ENCODE results near the gene JTB.
"Not testable (repeated sequence)": the region's sequence is repeated elsewhere in the genome, so short reads cannot be mapped to it uniquely, and the experiment has no call there.

JTB gene

DNA sequence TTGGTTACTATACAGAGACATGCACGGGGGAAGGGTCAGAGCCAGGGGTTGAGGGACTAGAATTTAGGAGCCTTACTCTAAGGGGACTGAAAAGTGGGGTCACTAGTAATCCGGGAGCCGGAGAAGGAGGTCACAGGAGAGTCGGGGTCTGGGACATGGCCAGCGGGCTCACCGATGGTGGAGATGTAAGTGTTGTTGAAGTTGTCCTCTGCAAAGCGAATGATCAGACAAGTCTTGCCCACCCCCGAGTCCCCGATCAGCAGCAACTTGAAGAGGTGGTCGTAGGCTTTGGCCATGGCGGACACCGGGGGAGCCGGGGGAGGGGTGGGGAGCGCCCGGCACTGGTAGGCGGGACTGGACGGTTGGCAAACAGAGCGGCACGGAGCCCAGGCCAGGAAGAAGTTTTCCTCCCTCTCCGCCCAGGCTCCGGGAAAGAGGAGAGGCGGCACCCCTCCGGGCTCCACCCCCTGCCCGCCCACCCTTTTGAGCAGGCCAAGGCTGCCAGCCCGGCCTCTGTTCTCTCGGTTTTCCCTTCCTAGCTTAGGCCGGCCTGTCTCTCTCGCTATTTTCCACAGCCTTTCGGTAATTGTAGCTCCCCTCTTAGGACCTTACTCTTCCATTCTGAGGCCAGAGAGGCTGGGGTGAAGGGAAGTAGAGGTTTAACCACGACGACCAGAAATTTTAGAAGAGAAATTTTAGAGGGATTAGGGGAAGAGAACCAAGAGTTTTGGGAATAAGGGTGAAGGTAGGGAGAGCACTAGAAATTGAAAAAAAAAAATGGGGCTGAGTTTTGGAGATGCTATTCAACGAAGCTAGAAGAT, 8.7 kb upstream of the JTB start, which contains the start of gene RAB13:
TSS of gene RAB13 (minus strand) at position 399 of the 821 bp plus-strand sequence. CDS start at position 296, 103 bp downstream.
- H3K9ac ChIP-seq: no peak within 1 kb of the TSS
- peaks cover under 1% of the 10 kb centered on the region for H3K36me3 ChIP-seq (ENCODE audit: control insufficient read depth, insufficient read depth, low read length)
- peak within 1 kb of the TSS; percentile 90 for H2AFZ ChIP-seq
- H3K4me2 ChIP-seq (ENCODE audit: low read length): peak within 1 kb of the TSS; percentile 95
- TF ChIP-seq, protein P1, sequence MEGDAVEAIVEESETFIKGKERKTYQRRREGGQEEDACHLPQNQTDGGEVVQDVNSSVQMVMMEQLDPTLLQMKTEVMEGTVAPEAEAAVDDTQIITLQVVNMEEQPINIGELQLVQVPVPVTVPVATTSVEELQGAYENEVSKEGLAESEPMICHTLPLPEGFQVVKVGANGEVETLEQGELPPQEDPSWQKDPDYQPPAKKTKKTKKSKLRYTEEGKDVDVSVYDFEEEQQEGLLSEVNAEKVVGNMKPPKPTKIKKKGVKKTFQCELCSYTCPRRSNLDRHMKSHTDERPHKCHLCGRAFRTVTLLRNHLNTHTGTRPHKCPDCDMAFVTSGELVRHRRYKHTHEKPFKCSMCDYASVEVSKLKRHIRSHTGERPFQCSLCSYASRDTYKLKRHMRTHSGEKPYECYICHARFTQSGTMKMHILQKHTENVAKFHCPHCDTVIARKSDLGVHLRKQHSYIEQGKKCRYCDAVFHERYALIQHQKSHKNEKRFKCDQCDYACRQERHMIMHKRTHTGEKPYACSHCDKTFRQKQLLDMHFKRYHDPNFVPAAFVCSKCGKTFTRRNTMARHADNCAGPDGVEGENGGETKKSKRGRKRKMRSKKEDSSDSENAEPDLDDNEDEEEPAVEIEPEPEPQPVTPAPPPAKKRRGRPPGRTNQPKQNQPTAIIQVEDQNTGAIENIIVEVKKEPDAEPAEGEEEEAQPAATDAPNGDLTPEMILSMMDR (IDR thresholded peaks at IDR 0.05): no peak
- H3K9me3 ChIP-seq (ENCODE audit: control insufficient read depth, low read length): no peaks in the 10 kb centered on the region
- peaks cover 3% of the 10 kb centered on the region for H3K79me2 ChIP-seq
- peak within 1 kb of the TSS; percentile 83 for H3K27ac ChIP-seq
- H3K27me3 ChIP-seq (ENCODE audit: control insufficient read depth, insufficient read depth, low read length): no peaks in the 10 kb centered on the region
- no peaks in the 10 kb centered on the region for H3K4me1 ChIP-seq
- H3K4me3 ChIP-seq (ENCODE audit: low read depth, low read length): peak within 1 kb of the TSS; percentile 61

DNA sequence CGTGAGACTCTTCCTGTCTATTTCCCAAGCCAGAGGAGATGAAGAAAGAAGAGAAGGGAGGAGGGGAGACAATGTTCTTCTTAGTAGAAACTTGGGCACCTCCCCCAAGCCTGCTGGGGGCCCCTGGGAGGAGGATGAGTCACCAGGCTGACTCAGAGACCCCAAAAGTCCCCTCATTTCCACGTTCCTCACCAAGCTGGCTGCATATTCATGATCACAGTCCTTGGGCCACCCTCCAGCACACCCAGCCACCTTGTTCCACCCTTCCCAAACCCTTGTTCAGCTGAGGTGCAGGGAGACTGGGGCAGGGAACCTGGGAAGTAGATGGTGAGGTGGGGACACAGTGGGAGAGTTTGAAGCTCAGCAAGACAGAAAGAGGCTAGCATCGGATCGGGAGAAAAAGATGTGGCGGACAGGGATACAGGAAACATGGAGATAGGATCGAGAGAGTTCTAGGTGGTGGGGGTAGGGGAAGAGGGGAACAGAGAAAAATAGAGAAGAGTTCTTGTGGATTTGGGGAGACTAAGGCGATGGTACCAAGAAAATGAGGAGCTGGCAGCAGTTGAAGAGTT, 8.0 kb upstream of the JTB start:
- Histone ChIP-seq H2AFZ (peak overlapping the region; percentile 73), H3K27me3 (ENCODE audit: control insufficient read depth, insufficient read depth, low read length) (no peaks in the 10 kb centered on the region), H3K4me2 (ENCODE audit: low read length) (peak overlapping the region; percentile 88), H3K4me3 (ENCODE audit: low read depth, low read length) (peak overlapping the region; percentile 61), H3K9ac (no peak overlapping the region), H3K79me2 (no peaks in the 10 kb centered on the region), H3K4me1 (no peaks in the 10 kb centered on the region), H3K36me3 (ENCODE audit: control insufficient read depth, insufficient read depth, low read length) (no peaks in the 10 kb centered on the region), H3K27ac (peak overlapping the region; percentile 83), H3K9me3 (ENCODE audit: control insufficient read depth, low read length) (no peaks in the 10 kb centered on the region)
- TF ChIP-seq, protein P1 (IDR thresholded peaks at IDR 0.05): no peak

DNA sequence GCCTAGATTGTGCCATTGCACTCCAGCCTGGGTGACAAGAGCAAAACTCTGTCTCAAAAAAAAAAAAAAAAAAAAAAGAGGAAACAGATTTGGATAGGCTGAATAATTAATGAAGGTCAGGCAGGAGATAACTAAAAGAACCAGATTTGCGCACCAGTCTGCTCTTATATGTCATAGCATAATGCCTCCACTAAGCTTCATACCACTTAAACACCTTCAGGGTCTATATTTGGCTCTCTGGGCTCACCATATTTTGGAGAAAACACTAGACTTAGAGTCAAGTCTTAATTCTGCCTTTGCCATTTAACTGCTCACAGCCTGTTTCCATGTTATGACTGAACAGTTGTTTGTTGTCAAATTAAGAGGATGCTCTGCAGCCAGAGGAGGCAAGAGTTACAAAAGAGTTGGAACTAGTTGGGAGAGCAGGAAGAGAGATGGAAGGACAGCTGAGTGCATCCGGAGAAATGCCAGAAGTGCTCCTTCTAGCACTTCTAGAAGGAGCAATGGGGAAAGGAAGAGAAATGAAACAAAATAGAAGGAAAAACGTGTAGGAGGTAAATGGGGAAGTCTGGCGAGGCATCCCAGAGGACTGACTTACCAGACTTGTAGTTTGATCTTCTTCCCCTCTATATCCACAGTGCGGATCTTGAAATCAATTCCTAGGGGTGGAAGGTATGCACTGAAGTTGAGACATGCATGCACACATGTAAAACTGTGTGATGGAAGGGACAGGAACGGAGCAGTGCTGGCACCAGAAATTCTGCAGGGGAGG, 6.8 kb upstream of the JTB start:
- H3K27me3 ChIP-seq (ENCODE audit: control insufficient read depth, insufficient read depth, low read length): no peaks in the 10 kb centered on the region
- no peak overlapping the region for H3K4me3 ChIP-seq (ENCODE audit: low read depth, low read length)
- no peak overlapping the region for H2AFZ ChIP-seq
- H3K27ac ChIP-seq: no peak overlapping the region
- no peak overlapping the region for H3K9ac ChIP-seq
- no peaks in the 10 kb centered on the region for H3K4me1 ChIP-seq
- TF ChIP-seq, protein P1 (IDR thresholded peaks at IDR 0.05): no peak
- H3K4me2 ChIP-seq (ENCODE audit: low read length): no peak overlapping the region
- H3K9me3 ChIP-seq (ENCODE audit: control insufficient read depth, low read length): no peaks in the 10 kb centered on the region
- H3K36me3 ChIP-seq (ENCODE audit: control insufficient read depth, insufficient read depth, low read length): no peaks in the 10 kb centered on the region
- no peaks in the 10 kb centered on the region for H3K79me2 ChIP-seq

DNA sequence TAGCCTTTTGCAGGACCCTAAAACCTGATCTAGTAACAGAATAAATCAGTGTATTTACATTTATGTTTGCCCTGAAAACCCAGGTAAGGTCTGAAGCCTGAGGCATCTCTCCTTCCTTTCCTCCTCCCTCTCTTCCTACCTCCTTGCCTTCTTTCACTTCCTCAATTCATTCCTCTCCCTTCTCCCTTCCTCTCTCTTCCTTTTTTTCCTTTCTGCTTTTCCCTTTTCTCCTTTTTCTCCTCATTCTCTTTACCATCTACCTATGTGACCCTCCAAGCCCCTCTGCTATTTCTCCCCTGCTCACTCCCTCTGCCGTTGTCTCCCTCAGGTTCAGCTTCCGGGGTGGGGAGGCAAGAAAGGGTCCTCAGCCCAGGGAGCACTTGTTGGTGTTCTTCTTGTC, 4.3 kb upstream of the JTB start:
- H3K79me2 ChIP-seq; H3K27me3 ChIP-seq (ENCODE audit: control insufficient read depth, insufficient read depth, low read length); H3K9me3 ChIP-seq (ENCODE audit: control insufficient read depth, low read length); H3K9ac ChIP-seq; H3K4me2 ChIP-seq (ENCODE audit: low read length); H3K4me1 ChIP-seq; H3K27ac ChIP-seq; H2AFZ ChIP-seq; H3K4me3 ChIP-seq (ENCODE audit: low read depth, low read length); H3K36me3 ChIP-seq (ENCODE audit: control insufficient read depth, insufficient read depth, low read length): not testable (repeated sequence)

DNA sequence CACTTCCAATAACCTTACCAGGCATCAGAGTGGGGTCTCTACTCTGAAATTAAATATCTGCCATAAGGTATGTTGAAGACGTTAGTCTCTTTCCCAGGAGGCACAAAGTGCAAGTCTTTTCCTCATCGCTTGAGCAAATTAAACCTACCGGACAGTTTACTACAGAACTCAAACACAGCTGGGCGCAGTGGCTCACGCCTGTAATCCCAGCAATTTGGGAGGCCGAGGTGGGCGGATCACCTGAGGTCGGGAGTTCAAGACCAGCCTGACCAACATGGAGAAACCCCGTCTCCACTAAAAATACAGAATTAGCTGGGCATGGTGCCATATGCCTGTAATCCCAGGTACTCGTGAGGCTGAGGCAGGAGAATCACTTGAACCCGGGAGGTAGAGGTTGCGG, 1.6 kb upstream of the JTB start:
- H3K36me3 ChIP-seq (ENCODE audit: control insufficient read depth, insufficient read depth, low read length); H3K4me1 ChIP-seq; H3K4me2 ChIP-seq (ENCODE audit: low read length); H3K9ac ChIP-seq; H3K9me3 ChIP-seq (ENCODE audit: control insufficient read depth, low read length); H3K79me2 ChIP-seq; H3K27ac ChIP-seq; H3K27me3 ChIP-seq (ENCODE audit: control insufficient read depth, insufficient read depth, low read length); H3K4me3 ChIP-seq (ENCODE audit: low read depth, low read length); H2AFZ ChIP-seq: not testable (repeated sequence)
